Prostate gland (tissue), 2 donors: Measurements from ENCODE around the gene KNCN. TPM values are rescaled to one million over a fixed set of nuclear protein-coding genes. Genes with fewer than 3 reads are reported as not detected.

ENCODE experiments used
- DNase-seq: peaks from one replicate; pipeline ENCODE4 v3.0.0-alpha.2; 2019; ENCODE audit warnings: low spot score
- H3K27ac ChIP-seq, 2 donors: fragments of 200-600 bp; sonication (generic); 2 replicates each; pipeline ENCODE4 v1.5.1; 2017 to 2019
- H3K27me3 ChIP-seq: fragments of 200-600 bp; sonication (generic); replicated peaks from 2 replicates; pipeline ENCODE4 v1.5.1; 2019; ENCODE audit not compliant: insufficient read depth
- H3K36me3 ChIP-seq, 2 donors: fragments of 200-600 bp; sonication (generic); 1 replicate in 1 of 2; 2 replicates in 1 of 2; pipeline versions ENCODE4 v1.5.1 to v1.8.1; 2017 to 2019
- H3K4me1 ChIP-seq: fragments of 200-600 bp; sonication (generic); replicated peaks from 2 replicates; pipeline ENCODE4 v1.5.1; 2019
- H3K4me3 ChIP-seq, 2 donors: fragments of 200-600 bp; sonication (generic); 2 replicates each; pipeline ENCODE4 v1.5.1; 2017 to 2019
- H3K9me3 ChIP-seq: fragments of 200-600 bp; sonication (generic); 2 replicates; pipeline ENCODE4 v1.5.1; 2017
- CTCF ChIP-seq, 4 experiments: fragments of 200-600 bp in 2 of 4; fragments of 450-650 bp in 2 of 4; sonication (generic) in 2 of 4; IDR thresholded peaks; 1 replicate in 3 of 4; 2 replicates in 1 of 4; pipeline ENCODE4 v1.5.1; 2016 to 2019; ENCODE audit warnings: antibody characterized with exemption in 4 of 4, mild to moderate bottlenecking in 2 of 4, moderate library complexity in 2 of 4
- POLR2A ChIP-seq: fragments of 450-650 bp; IDR thresholded peaks from one replicate; pipeline ENCODE4 v1.6.1; 2016; ENCODE audit warnings: antibody characterized with exemption, mild to moderate bottlenecking
- POLR2AphosphoS5 ChIP-seq: sonication (generic); formaldehyde crosslinking; IDR thresholded peaks from one replicate; pipeline ENCODE4 v1.6.1; 2017; ENCODE audit warnings: antibody characterized with exemption
- WGBS: methylation state at CpG from one replicate; pipeline ENCODE4 v1.1.5; 2018; 5-methylcytosine and 5-hydroxymethylcytosine counted together
- intact Hi-C: fragments of 100-400 bp; cut with DNase I; formaldehyde crosslinking; loops from one replicate; pipeline ENCODE4 v1.14.2; 2022
- total RNA-seq, 2 donors: library from RNA; depleted of rRNA; stranded (reverse); fragments of >200 nt; gene quantifications; one replicate each; pipeline ENCODE4 v1.1.0, GENCODE V29; 2016

Gene KNCN
- total RNA-seq, 2 donors from 2014 or later = not detected

GRCh38 chr1:46526691-46527291 is 24.7 kb downstream of the KNCN start:
- H3K4me3 ChIP-seq = no peak overlapping the region
- H3K4me1 ChIP-seq = no peaks in the 10 kb centered on the region
- TF ChIP-seq POLR2AphosphoS5 = no peak
- no peak for TF ChIP-seq POLR2A
- TF ChIP-seq CTCF (IDR thresholded peaks at IDR 0.05) = no peak
- H3K9me3 ChIP-seq = no peaks in the 10 kb centered on the region
- 44% methylated on average over 14 of the region's 14 CpGs for WGBS
- no peak overlapping the region for H3K27ac ChIP-seq
- intact Hi-C loops = loop anchor here (5.0 kb wide), 2 partner anchors 44 to 79 kb away; no protein-coding TSS in a partner anchor
- no peaks in the 10 kb centered on the region for H3K36me3 ChIP-seq
- no peaks in the 10 kb centered on the region for H3K27me3 ChIP-seq
- no peak for DNase-seq

GRCh38 chr1:46526013-46526690 is 25.3 kb downstream of the KNCN start:
- Histone ChIP-seq H3K27me3 (no peaks in the 10 kb centered on the region), H3K27ac (no peak overlapping the region), H3K9me3 (no peaks in the 10 kb centered on the region), H3K36me3 (no peaks in the 10 kb centered on the region), H3K4me3 (no peak overlapping the region), H3K4me1 (no peaks in the 10 kb centered on the region)
- DNase-seq = no peak
- intact Hi-C loops = loop anchor here (5.0 kb wide), 2 partner anchors 44 to 79 kb away; no protein-coding TSS in a partner anchor
- 44% methylated on average over 17 of the region's 17 CpGs for WGBS
- no peak for TF ChIP-seq POLR2A
- no peak for TF ChIP-seq CTCF (IDR thresholded peaks at IDR 0.05)
- no peak for TF ChIP-seq POLR2AphosphoS5

- 62% methylated on average over 13 of the region's 13 CpGs for WGBS
- intact Hi-C loops = loop anchor here (5.0 kb wide), 2 partner anchors 43 to 78 kb away; no protein-coding TSS in a partner anchor
- TF ChIP-seq CTCF (IDR thresholded peaks at IDR 0.05) (no peak), POLR2A (no peak), POLR2AphosphoS5 (no peak)
- Histone ChIP-seq H3K4me3 (no peak overlapping the region), H3K36me3 (no peaks in the 10 kb centered on the region), H3K27me3 (no peaks in the 10 kb centered on the region), H3K4me1 (no peaks in the 10 kb centered on the region), H3K9me3 (no peaks in the 10 kb centered on the region), H3K27ac (no peak overlapping the region)
- no peak for DNase-seq
These were observed 26.0 kb downstream of the KNCN start for GRCh38 chr1:46525253-46525983.

GRCh38 chr1:46524843-46525242 is 26.6 kb downstream of the KNCN start:
- Histone ChIP-seq H3K27me3 (no peaks in the 10 kb centered on the region), H3K9me3 (no peaks in the 10 kb centered on the region), H3K36me3 (no peaks in the 10 kb centered on the region), H3K27ac (no peak overlapping the region), H3K4me3 (no peak overlapping the region), H3K4me1 (no peaks in the 10 kb centered on the region)
- no peak for DNase-seq
- WGBS = 84% methylated on average over 5 of the region's 5 CpGs
- no peak for TF ChIP-seq POLR2A
- no peak for TF ChIP-seq CTCF (IDR thresholded peaks at IDR 0.05)
- TF ChIP-seq POLR2AphosphoS5 = no peak
- intact Hi-C loops = loop anchor here (5.0 kb wide), 2 partner anchors 43 to 78 kb away; no protein-coding TSS in a partner anchor
